K562 (cell line): ENCODE measurements around the gene ERGIC1. TPM values are rescaled to one million over a fixed set of nuclear protein-coding genes. Genes with fewer than 3 reads are reported as not detected.

ENCODE experiments used
- BCOR ChIP-seq: fragments of 450-650 bp; IDR thresholded peaks from 2 replicates; pipeline ENCODE4 v1.6.1; 2016
- BRD9 ChIP-seq: fragments of 450-650 bp; IDR thresholded peaks from 2 replicates; pipeline ENCODE4 v1.6.1; 2018; ENCODE audit warnings: low read depth; ENCODE audit not compliant: partially characterized antibody
- EHMT2 ChIP-seq: fragments of 450-650 bp; IDR thresholded peaks from 2 replicates; pipeline ENCODE4 v1.6.1; 2018; ENCODE audit warnings: antibody characterized with exemption
- ESRRA ChIP-seq: fragments of 450-650 bp; IDR thresholded peaks from 2 replicates; pipeline ENCODE4 v1.6.1; 2014; ENCODE audit warnings: low read depth, mild to moderate bottlenecking, moderate library complexity, borderline replicate concordance
- FOS ChIP-seq: IDR thresholded peaks from 3 replicates; pipeline ENCODE4 v1.6.1; 2011; ENCODE audit not compliant: insufficient read length; ENCODE audit errors: extremely low read depth
- LEF1 ChIP-seq: fragments of 450-650 bp; IDR thresholded peaks from 2 replicates; pipeline ENCODE4 v1.6.1; 2016; ENCODE audit warnings: mild to moderate bottlenecking
- NCOA4 ChIP-seq: fragments of 450-650 bp; IDR thresholded peaks from 2 replicates; pipeline ENCODE4 v1.6.1; 2018; ENCODE audit warnings: mild to moderate bottlenecking; ENCODE audit not compliant: partially characterized antibody
- PHTF2 ChIP-seq: fragments of 250-450 bp; sonication (Bioruptor Pico); IDR thresholded peaks from 2 replicates; pipeline ENCODE4 v1.5.0; 2021; ENCODE audit warnings: mild to moderate bottlenecking
- RBM14 ChIP-seq: fragments of 200-400 bp; formaldehyde crosslinking; IDR thresholded peaks from 2 replicates; pipeline ENCODE4 v1.6.1; 2018; ENCODE audit warnings: low read depth, mild to moderate bottlenecking, low read length, moderate library complexity, borderline replicate concordance; ENCODE audit not compliant: insufficient read depth
- RBM25 ChIP-seq: fragments of 200-400 bp; formaldehyde crosslinking; IDR thresholded peaks from 2 replicates; pipeline ENCODE4 v1.6.1; 2018; ENCODE audit warnings: low read length, low read depth, moderate library complexity; ENCODE audit not compliant: severe bottlenecking
- SIRT6 ChIP-seq: IDR thresholded peaks from one replicate; pipeline ENCODE4 v1.6.1; 2012; ENCODE audit warnings: low read depth, mild to moderate bottlenecking, control low read depth, inconsistent platforms, low read length, moderate library complexity
- SMARCA5 ChIP-seq: fragments of 450-650 bp; IDR thresholded peaks from 2 replicates; pipeline ENCODE4 v1.6.1; 2016
- ZBTB17 ChIP-seq: fragments of 450-650 bp; formaldehyde crosslinking; IDR thresholded peaks from 2 replicates; pipeline ENCODE4 v1.4.0; 2020; ENCODE audit warnings: mild to moderate bottlenecking
- ZNF408 ChIP-seq: fragments of 250-450 bp; sonication (Bioruptor Pico); IDR thresholded peaks from 2 replicates; pipeline ENCODE4 v1.4.0; 2020; ENCODE audit warnings: low read depth, mild to moderate bottlenecking, moderate library complexity
- ZNF668 ChIP-seq: fragments of 250-450 bp; sonication (Bioruptor Pico); IDR thresholded peaks from 2 replicates; pipeline ENCODE4 v1.8.0; 2022; ENCODE audit warnings: mild to moderate bottlenecking, inconsistent platforms
- ZNF778 ChIP-seq: fragments of 450-650 bp; formaldehyde crosslinking; IDR thresholded peaks from 2 replicates; pipeline ENCODE4 v1.4.0; 2020; ENCODE audit warnings: mild to moderate bottlenecking, moderate library complexity
- ZNF79 ChIP-seq: fragments of 250-450 bp; sonication (Bioruptor Pico); IDR thresholded peaks from 2 replicates; pipeline ENCODE4 v1.4.0; 2020; ENCODE audit warnings: low read depth, mild to moderate bottlenecking, moderate library complexity
- ZZZ3 ChIP-seq: fragments of 450-650 bp; IDR thresholded peaks from 2 replicates; pipeline ENCODE4 v1.6.1; 2016; ENCODE audit warnings: antibody characterized with exemption, mild to moderate bottlenecking, moderate library complexity
- polyA plus RNA-seq, 8 experiments: library from polyadenylated mRNA; depleted of rRNA in 4 of 8; stranded (reverse) in 5 of 8; unstranded in 3 of 8; fragments of >200 nt; fragmentation: Nextera tagmentation in 2 of 8; fragmentation: Illumina TruSeq in 1 of 8; extraction: Ambion mirVana in 2 of 8; extraction: Trizol in 1 of 8; gene quantifications; 2 replicates each; pipeline versions ENCODE4 v1.2.1 to v1.2.3, GENCODE V29; 2011 to 2014; ENCODE audit warnings: inconsistent platforms in 1 of 8, missing spikeins in 1 of 8
- total RNA-seq, 7 experiments: library from RNA; depleted of rRNA in 6 of 7; stranded (reverse); fragments of >200 nt in 6 of 7; fragmentation: Illumina TruSeq in 2 of 7; extraction: Trizol in 2 of 7; gene quantifications; 2 replicates each; pipeline versions ENCODE4 v1.2.1 to v1.2.3, GENCODE V29; 2011 to 2021; ENCODE audit warnings: low replicate concordance in 1 of 7
- TF ChIP-seq, protein P1 (sequence below): fragments of 250-450 bp; sonication (Bioruptor Pico); IDR thresholded peaks from 2 replicates; pipeline ENCODE4 v1.5.0; 2022; ENCODE audit warnings: mild to moderate bottlenecking
- TF ChIP-seq, protein P2 (sequence below), 2 experiments: fragments of 450-650 bp in 1 of 2; sonication (generic) in 1 of 2; formaldehyde crosslinking; conservative IDR thresholded peaks; 2 replicates each; pipeline versions ENCODE4 v1.4.0 to v1.8.1; 2020 to 2022; ENCODE audit warnings: mild to moderate bottlenecking in 1 of 2, missing genetic modification reagents in 1 of 2
- TF ChIP-seq, protein P3 (sequence below): fragments of 250-450 bp; sonication (Bioruptor Pico); IDR thresholded peaks from 2 replicates; pipeline ENCODE4 v1.4.0; 2020; ENCODE audit warnings: mild to moderate bottlenecking, moderate library complexity
- TF ChIP-seq, protein P4 (sequence below): fragments of 450-650 bp; formaldehyde crosslinking; IDR thresholded peaks from 2 replicates; pipeline ENCODE4 v1.4.0; 2022; ENCODE audit warnings: missing genetic modification characterization

Gene ERGIC1
- total and polyA plus RNA-seq, 9 of the 15 experiments (the other 6 are each of a cell fraction or from before 2014, with no cell fraction given): 5.5 to 68.4 (median 36.4) TPM

DNA sequence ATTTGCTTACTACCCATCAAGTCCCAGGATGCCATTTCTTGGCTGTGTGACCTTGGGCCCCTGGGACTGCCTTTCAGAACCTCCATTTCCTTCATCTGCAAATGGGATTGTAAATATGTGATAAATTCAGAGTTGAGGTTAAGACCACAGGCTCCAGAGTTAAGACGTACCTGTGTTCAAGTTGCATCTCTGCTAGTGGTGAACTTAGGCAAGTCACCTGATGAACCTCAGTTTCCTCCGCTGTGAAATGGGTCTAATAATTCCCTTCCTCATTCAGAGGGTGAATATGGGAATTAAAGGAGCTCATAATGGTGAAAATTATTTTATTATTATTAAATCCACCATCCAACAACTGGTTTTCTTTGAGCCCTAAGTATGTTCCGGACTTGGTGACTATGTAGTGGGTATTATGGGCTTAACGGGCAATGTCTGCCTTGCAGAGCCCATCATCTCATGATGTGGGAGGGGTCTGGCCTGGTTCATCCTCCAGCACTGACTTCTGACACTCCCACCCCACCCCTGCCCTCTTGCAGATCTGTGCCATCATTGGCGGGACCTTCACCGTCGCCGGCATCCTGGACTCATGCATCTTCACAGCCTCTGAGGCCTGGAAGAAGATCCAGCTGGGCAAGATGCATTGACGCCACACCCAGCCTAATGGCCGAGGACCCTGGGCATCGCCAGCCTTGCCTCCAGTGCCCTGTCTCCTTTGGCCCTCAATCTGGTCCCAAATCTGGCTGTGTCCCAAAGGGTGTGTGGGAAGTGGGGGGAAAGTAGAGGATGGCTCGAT lies 116.3 kb downstream of the ERGIC1 start (continued):
- TF ChIP-seq ESRRA: peak; percentile 67
- TF ChIP-seq BRD9: no peak
- no peak for TF ChIP-seq FOS
- TF ChIP-seq RBM14: no peak
- TF ChIP-seq, protein P1, sequence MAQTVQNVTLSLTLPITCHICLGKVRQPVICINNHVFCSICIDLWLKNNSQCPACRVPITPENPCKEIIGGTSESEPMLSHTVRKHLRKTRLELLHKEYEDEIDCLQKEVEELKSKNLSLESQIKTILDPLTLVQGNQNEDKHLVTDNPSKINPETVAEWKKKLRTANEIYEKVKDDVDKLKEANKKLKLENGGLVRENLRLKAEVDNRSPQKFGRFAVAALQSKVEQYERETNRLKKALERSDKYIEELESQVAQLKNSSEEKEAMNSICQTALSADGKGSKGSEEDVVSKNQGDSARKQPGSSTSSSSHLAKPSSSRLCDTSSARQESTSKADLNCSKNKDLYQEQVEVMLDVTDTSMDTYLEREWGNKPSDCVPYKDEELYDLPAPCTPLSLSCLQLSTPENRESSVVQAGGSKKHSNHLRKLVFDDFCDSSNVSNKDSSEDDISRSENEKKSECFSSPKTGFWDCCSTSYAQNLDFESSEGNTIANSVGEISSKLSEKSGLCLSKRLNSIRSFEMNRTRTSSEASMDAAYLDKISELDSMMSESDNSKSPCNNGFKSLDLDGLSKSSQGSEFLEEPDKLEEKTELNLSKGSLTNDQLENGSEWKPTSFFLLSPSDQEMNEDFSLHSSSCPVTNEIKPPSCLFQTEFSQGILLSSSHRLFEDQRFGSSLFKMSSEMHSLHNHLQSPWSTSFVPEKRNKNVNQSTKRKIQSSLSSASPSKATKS: no peak
- TF ChIP-seq BCOR: peak; percentile 54; the same call in 1 of the 2 replicates
- 0 out of 2 replicates have a peak, but pooled peaks have one; percentile 30 for TF ChIP-seq SMARCA5
- TF ChIP-seq, protein P2, sequence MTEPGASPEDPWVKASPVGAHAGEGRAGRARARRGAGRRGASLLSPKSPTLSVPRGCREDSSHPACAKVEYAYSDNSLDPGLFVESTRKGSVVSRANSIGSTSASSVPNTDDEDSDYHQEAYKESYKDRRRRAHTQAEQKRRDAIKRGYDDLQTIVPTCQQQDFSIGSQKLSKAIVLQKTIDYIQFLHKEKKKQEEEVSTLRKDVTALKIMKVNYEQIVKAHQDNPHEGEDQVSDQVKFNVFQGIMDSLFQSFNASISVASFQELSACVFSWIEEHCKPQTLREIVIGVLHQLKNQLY (CRISPR knock-in tag; conservative IDR thresholded peaks at IDR 0.05): no peak
- no peak for TF ChIP-seq NCOA4
- TF ChIP-seq ZNF778 (CRISPR knock-in tag): no peak
- TF ChIP-seq, protein P3, sequence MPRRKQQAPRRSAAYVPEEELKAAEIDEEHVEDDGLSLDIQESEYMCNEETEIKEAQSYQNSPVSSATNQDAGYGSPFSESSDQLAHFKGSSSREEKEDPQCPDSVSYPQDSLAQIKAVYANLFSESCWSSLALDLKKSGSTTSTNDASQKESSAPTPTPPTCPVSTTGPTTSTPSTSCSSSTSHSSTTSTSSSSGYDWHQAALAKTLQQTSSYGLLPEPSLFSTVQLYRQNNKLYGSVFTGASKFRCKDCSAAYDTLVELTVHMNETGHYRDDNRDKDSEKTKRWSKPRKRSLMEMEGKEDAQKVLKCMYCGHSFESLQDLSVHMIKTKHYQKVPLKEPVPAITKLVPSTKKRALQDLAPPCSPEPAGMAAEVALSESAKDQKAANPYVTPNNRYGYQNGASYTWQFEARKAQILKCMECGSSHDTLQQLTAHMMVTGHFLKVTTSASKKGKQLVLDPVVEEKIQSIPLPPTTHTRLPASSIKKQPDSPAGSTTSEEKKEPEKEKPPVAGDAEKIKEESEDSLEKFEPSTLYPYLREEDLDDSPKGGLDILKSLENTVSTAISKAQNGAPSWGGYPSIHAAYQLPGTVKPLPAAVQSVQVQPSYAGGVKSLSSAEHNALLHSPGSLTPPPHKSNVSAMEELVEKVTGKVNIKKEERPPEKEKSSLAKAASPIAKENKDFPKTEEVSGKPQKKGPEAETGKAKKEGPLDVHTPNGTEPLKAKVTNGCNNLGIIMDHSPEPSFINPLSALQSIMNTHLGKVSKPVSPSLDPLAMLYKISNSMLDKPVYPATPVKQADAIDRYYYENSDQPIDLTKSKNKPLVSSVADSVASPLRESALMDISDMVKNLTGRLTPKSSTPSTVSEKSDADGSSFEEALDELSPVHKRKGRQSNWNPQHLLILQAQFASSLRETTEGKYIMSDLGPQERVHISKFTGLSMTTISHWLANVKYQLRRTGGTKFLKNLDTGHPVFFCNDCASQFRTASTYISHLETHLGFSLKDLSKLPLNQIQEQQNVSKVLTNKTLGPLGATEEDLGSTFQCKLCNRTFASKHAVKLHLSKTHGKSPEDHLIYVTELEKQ (CRISPR knock-in tag): no peak
- TF ChIP-seq SIRT6: no peak
- TF ChIP-seq ZNF79 (CRISPR knock-in tag): no peak
- TF ChIP-seq ZBTB17 (CRISPR knock-in tag): no peak
- TF ChIP-seq PHTF2 (CRISPR knock-in tag): no peak
- no peak for TF ChIP-seq ZNF408 (CRISPR knock-in tag)
- TF ChIP-seq ZZZ3: no peak
- TF ChIP-seq RBM25: peak; percentile 83
- TF ChIP-seq ZNF668 (CRISPR knock-in tag): no peak
- TF ChIP-seq, protein P4, sequence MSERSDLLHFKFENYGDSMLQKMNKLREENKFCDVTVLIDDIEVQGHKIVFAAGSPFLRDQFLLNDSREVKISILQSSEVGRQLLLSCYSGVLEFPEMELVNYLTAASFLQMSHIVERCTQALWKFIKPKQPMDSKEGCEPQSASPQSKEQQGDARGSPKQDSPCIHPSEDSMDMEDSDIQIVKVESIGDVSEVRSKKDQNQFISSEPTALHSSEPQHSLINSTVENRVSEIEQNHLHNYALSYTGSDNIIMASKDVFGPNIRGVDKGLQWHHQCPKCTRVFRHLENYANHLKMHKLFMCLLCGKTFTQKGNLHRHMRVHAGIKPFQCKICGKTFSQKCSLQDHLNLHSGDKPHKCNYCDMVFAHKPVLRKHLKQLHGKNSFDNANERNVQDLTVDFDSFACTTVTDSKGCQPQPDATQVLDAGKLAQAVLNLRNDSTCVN (CRISPR knock-in tag): no peak
- no peak for TF ChIP-seq EHMT2
- no peak for TF ChIP-seq LEF1
